Mesenchymal stem cell (in vitro differentiated cells and primary cell): ENCODE measurements around the gene NID1.

Source experiments
- DNase-seq: peaks from one replicate; pipeline ENCODE4 v3.0.0-alpha.2; 2013
- H2AFZ ChIP-seq: one replicate; pipeline ENCODE4 v1.6.1; 2013; ENCODE audit warnings: low read depth, mild to moderate bottlenecking, control low read depth, inconsistent platforms, low read length, moderate library complexity
- H2AK5ac ChIP-seq: 2 replicates; pipeline ENCODE4 v1.6.1; 2013; ENCODE audit warnings: low read length, moderate library complexity, mild to moderate bottlenecking, inconsistent platforms; ENCODE audit not compliant: severe bottlenecking
- H2BK120ac ChIP-seq: one replicate; pipeline ENCODE4 v1.6.1; 2013; ENCODE audit warnings: low read depth, mild to moderate bottlenecking, inconsistent platforms, low read length, moderate library complexity
- H2BK12ac ChIP-seq, 2 experiments: one replicate each; pipeline ENCODE4 v1.6.1; 2013; ENCODE audit warnings: inconsistent platforms in 2 of 2, low read length in 2 of 2, mild to moderate bottlenecking in 2 of 2, moderate library complexity in 2 of 2, control low read depth in 1 of 2
- H2BK15ac ChIP-seq: one replicate; pipeline ENCODE4 v1.6.1; 2013; ENCODE audit warnings: mild to moderate bottlenecking, low read depth, inconsistent platforms; ENCODE audit not compliant: poor library complexity, severe bottlenecking
- H2BK5ac ChIP-seq: 2 replicates; pipeline ENCODE4 v1.6.1; 2013; ENCODE audit warnings: low read depth, mild to moderate bottlenecking, low read length, control low read depth, inconsistent platforms; ENCODE audit not compliant: poor library complexity, severe bottlenecking
- H3K14ac ChIP-seq, 2 experiments: one replicate each; pipeline ENCODE4 v1.6.1; 2013; ENCODE audit warnings: inconsistent platforms in 2 of 2, low read length in 2 of 2, control low read depth in 1 of 2, mild to moderate bottlenecking in 1 of 2, moderate library complexity in 1 of 2
- H3K18ac ChIP-seq, 2 experiments: one replicate each; pipeline ENCODE4 v1.6.1; 2013; ENCODE audit warnings: inconsistent platforms in 2 of 2, low read length in 2 of 2, control low read depth in 1 of 2, low read depth in 1 of 2, mild to moderate bottlenecking in 1 of 2
- H3K23ac ChIP-seq, 2 experiments: one replicate each; pipeline ENCODE4 v1.6.1; 2013; ENCODE audit warnings: inconsistent platforms in 2 of 2, low read length in 2 of 2, mild to moderate bottlenecking in 2 of 2, moderate library complexity in 2 of 2, control low read depth in 1 of 2
- H3K27ac ChIP-seq: 2 replicates; pipeline ENCODE4 v1.5.1; 2013; ENCODE audit warnings: mild to moderate bottlenecking, moderate library complexity, low read length, control low read depth, inconsistent platforms; ENCODE audit not compliant: poor library complexity, severe bottlenecking
- H3K27me3 ChIP-seq, 2 experiments: 2 replicates each; pipeline versions ENCODE4 v1.6.1 to v1.7.0; 2013; ENCODE audit warnings: low read length in 2 of 2, mild to moderate bottlenecking in 2 of 2, moderate library complexity in 2 of 2, control low read depth in 1 of 2, inconsistent platforms in 1 of 2; ENCODE audit not compliant: control insufficient read depth in 1 of 2, insufficient read depth in 1 of 2
- H3K36me3 ChIP-seq, 2 experiments: 2 replicates each; pipeline versions ENCODE4 v1.6.1 to v1.7.0; 2013; ENCODE audit warnings: low read length in 2 of 2, control low read depth in 1 of 2, inconsistent platforms in 1 of 2, low read depth in 1 of 2, mild to moderate bottlenecking in 1 of 2; ENCODE audit not compliant: insufficient read depth in 2 of 2, control insufficient read depth in 1 of 2
- H3K4ac ChIP-seq, 2 experiments: one replicate each; pipeline ENCODE4 v1.6.1; 2013; ENCODE audit warnings: inconsistent platforms in 2 of 2, low read length in 2 of 2, mild to moderate bottlenecking in 2 of 2, moderate library complexity in 2 of 2, control low read depth in 1 of 2, low read depth in 1 of 2
- H3K4me1 ChIP-seq: 2 replicates; pipeline ENCODE4 v1.6.1; 2013; ENCODE audit warnings: low read depth, low read length, control low read depth; ENCODE audit not compliant: control insufficient read depth, insufficient read depth
- H3K4me2 ChIP-seq: 2 replicates; pipeline ENCODE4 v1.6.1; 2013; ENCODE audit warnings: low read length, mild to moderate bottlenecking, inconsistent platforms; ENCODE audit not compliant: poor library complexity, severe bottlenecking
- H3K4me3 ChIP-seq, 2 experiments: 2 replicates each; pipeline versions ENCODE4 v1.5.1 to v1.7.0; 2013; ENCODE audit warnings: low read length in 2 of 2, mild to moderate bottlenecking in 2 of 2, control low read depth in 1 of 2, low read depth in 1 of 2; ENCODE audit not compliant: insufficient read depth in 1 of 2
- H3K79me1 ChIP-seq: replicated peaks from 2 replicates; pipeline ENCODE4 v1.6.1; 2013; ENCODE audit warnings: mild to moderate bottlenecking, control low read depth, low read length, inconsistent platforms; ENCODE audit not compliant: poor library complexity, severe bottlenecking
- H3K9ac ChIP-seq: 2 replicates; pipeline ENCODE4 v1.7.0; 2013; ENCODE audit warnings: mild to moderate bottlenecking, low read length, moderate library complexity
- H3K9me3 ChIP-seq: 2 replicates; pipeline ENCODE4 v1.7.0; 2013; ENCODE audit warnings: mild to moderate bottlenecking, low read length; ENCODE audit not compliant: control insufficient read depth
- H4K8ac ChIP-seq: one replicate; pipeline ENCODE4 v1.6.1; 2013; ENCODE audit warnings: inconsistent platforms, mild to moderate bottlenecking, low read length, moderate library complexity
- H4K91ac ChIP-seq: one replicate; pipeline ENCODE4 v1.6.1; 2013; ENCODE audit warnings: mild to moderate bottlenecking, low read length, inconsistent platforms
- WGBS: methylation state at CpG from one replicate; pipeline ENCODE4 v1.1.7; 2013; ENCODE audit warnings: mixed read lengths; 5-methylcytosine and 5-hydroxymethylcytosine counted together

NID1 gene

DNA sequence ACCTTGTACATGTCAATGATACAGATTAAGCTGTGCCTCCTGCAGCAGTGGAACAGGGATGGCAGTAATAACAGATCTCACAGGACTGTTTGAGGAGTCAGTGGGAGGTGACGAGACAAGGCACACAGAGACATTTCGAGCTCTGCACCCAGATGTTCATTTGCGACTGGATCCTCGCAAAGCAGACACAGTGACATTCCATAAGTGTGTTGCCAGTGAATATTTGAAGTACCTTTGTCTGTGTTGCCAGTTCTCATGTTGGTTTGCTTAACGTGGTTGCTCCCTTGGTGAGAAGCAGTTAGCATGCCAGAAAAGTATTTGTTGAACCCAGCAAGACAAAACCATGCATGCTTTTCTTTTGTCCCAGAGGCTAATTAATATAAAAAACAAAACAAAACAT, 67.0 kb downstream of the NID1 start:
- Histone ChIP-seq H3K27ac (no peak overlapping the region), H2AK5ac (no peak overlapping the region), H3K23ac (no peak overlapping the region), H2BK12ac (peak overlapping the region in 1 of 2 experiments; percentile 55), H3K14ac (peak overlapping the region in 1 of 2 experiments; percentile 26), H4K8ac (no peak overlapping the region), H2BK120ac (no peak overlapping the region), H3K27me3 (no peaks in the 10 kb centered on the region), H3K36me3 (peaks cover 0 to 33% of the 10 kb centered on the region in 2 experiments), H3K79me1 (no peaks in the 10 kb centered on the region), H3K4me1 (no peaks in the 10 kb centered on the region), H3K9ac (no peak overlapping the region), H2BK5ac (no peak overlapping the region), H3K9me3 (no peaks in the 10 kb centered on the region), H2AFZ (no peak overlapping the region), H3K4ac (peak overlapping the region in 1 of 2 experiments; percentile 17), H3K4me2 (no peak overlapping the region), H3K4me3 (no peak overlapping the region), H4K91ac (peak overlapping the region; percentile 9), H2BK15ac (no peak overlapping the region), H3K18ac (peak overlapping the region; percentile 7 to 86)
- no peak for DNase-seq
- WGBS: 97% methylated on average over 5 of the region's 5 CpGs

DNA sequence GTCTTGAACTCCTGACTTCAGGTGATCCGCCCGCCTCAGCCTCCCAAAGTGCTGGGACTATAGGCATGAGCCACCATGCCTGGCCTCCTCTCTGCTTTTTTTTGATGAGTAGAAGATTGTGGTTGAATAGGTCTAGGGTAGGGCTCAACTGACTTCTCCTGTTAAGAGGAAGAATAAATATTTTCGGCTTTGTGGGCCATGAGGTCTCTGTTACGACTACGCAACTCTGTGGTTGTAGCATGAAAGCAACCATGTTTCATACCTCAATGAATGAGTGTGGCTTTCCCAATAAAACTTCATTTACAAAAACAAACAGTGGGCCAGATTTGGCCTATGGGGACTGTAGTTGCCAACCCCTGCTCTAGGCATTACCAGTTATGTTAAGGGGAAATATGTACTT, 67.8 kb downstream of the NID1 start:
- no peak overlapping the region for H4K91ac ChIP-seq
- WGBS: 98% methylated on average over 5 of the region's 5 CpGs
- H3K36me3 ChIP-seq: peaks cover 0 to 37% of the 10 kb centered on the region in 2 experiments
- H3K4me3 ChIP-seq: no peak overlapping the region
- H2BK5ac ChIP-seq: no peak overlapping the region
- no peak for DNase-seq
- no peak overlapping the region for H2AK5ac ChIP-seq
- H2AFZ ChIP-seq: no peak overlapping the region
- no peaks in the 10 kb centered on the region for H3K4me1 ChIP-seq
- H3K79me1 ChIP-seq: no peaks in the 10 kb centered on the region
- H3K9me3 ChIP-seq: no peaks in the 10 kb centered on the region
- no peak overlapping the region for H3K23ac ChIP-seq
- no peak overlapping the region for H3K14ac ChIP-seq
- H4K8ac ChIP-seq: no peak overlapping the region
- no peak overlapping the region for H3K27ac ChIP-seq
- H3K18ac ChIP-seq: no peak overlapping the region
- no peak overlapping the region for H2BK12ac ChIP-seq
- no peak overlapping the region for H3K4ac ChIP-seq
- no peak overlapping the region for H3K9ac ChIP-seq
- H2BK15ac ChIP-seq: no peak overlapping the region
- no peak overlapping the region for H3K4me2 ChIP-seq
- no peak overlapping the region for H2BK120ac ChIP-seq
- no peaks in the 10 kb centered on the region for H3K27me3 ChIP-seq

DNA sequence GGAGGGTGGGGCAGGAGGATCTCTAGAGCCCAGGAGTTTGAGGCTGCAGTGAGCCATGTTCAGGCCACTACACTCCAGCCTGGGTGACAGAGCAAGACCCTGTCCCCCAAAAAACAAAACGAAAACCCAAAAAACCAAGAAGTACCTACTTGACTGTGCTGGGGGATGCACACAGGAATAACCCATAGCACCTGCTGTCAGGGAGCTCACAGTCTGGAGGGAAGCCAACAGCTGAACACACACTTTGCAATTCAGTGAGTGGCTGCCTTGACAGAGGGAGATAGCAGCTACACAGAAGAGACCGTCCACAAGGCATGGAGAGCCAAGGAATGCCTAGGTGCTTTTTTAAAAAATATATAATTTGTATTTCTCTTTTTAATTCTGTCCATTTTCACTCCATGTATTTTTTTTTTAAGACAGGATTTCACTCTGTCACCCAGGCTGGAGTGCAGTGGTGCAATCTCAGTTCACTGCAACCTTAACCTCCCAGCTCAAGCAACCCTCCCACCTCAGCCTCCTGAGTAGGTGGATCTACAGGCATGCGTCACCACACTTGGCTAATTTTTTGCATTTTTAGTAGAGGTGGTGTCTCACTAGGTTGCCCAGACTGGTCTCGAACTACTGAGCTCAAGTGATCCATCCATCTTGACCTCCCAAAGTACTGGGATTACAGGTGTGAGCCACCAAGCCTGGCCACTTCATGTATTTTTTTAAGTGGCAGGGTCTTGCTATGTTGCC, 68.7 kb downstream of the NID1 start:
- 93% methylated on average over 3 of the region's 4 CpGs for WGBS
- H2BK5ac ChIP-seq: no peak overlapping the region
- no peak overlapping the region for H2AFZ ChIP-seq
- H2BK120ac ChIP-seq: no peak overlapping the region
- H2BK15ac ChIP-seq: no peak overlapping the region
- no peak overlapping the region for H4K91ac ChIP-seq
- H3K18ac ChIP-seq: no peak overlapping the region
- no peak overlapping the region for H2BK12ac ChIP-seq
- H3K27me3 ChIP-seq: no peaks in the 10 kb centered on the region
- no peak overlapping the region for H3K4ac ChIP-seq
- H3K36me3 ChIP-seq: peaks cover 0 to 38% of the 10 kb centered on the region in 2 experiments
- no peak for DNase-seq
- H3K4me2 ChIP-seq: no peak overlapping the region
- peak overlapping the region in 1 of 2 experiments; percentile 77 for H3K23ac ChIP-seq
- H3K79me1 ChIP-seq: no peaks in the 10 kb centered on the region
- H3K14ac ChIP-seq: peak overlapping the region in 1 of 2 experiments; percentile 58
- H3K4me1 ChIP-seq: no peaks in the 10 kb centered on the region
- H3K9me3 ChIP-seq: no peaks in the 10 kb centered on the region
- H4K8ac ChIP-seq: no peak overlapping the region
- H2AK5ac ChIP-seq: no peak overlapping the region
- no peak overlapping the region for H3K4me3 ChIP-seq
- H3K27ac ChIP-seq: no peak overlapping the region
- H3K9ac ChIP-seq: no peak overlapping the region

DNA sequence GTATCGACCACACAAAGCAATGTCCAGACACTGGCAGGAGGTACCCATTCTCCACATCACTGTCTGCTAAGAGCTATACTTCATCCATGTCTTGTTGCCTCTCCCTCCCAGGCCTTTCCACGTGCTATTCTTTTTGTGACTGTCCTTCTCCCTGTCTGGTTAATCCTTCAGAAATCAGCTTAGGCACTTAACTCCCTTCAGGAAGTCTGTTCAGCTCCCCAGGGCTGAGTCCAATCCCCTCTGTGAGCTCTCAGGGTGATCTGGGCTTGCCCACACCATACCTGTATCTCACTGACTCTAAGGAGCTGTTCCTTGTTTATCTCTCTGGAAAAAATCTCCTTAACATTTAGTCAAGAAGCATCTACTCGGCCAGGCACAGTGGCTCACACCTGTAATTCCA, 69.4 kb downstream of the NID1 start:
- Histone ChIP-seq H3K27ac (no peak overlapping the region), H2BK5ac (no peak overlapping the region), H3K4me3 (no peak overlapping the region), H3K27me3 (no peaks in the 10 kb centered on the region), H2AK5ac (no peak overlapping the region), H4K8ac (no peak overlapping the region), H3K9ac (no peak overlapping the region), H2BK120ac (no peak overlapping the region), H3K9me3 (no peaks in the 10 kb centered on the region), H3K79me1 (no peaks in the 10 kb centered on the region), H3K4ac (no peak overlapping the region), H3K23ac (no peak overlapping the region), H4K91ac (no peak overlapping the region), H3K14ac (no peak overlapping the region), H3K18ac (no peak overlapping the region), H2BK12ac (no peak overlapping the region), H2BK15ac (no peak overlapping the region), H3K4me2 (no peak overlapping the region), H3K36me3 (peaks cover 0 to 43% of the 10 kb centered on the region in 2 experiments), H2AFZ (no peak overlapping the region), H3K4me1 (no peaks in the 10 kb centered on the region)
- DNase-seq: no peak
- WGBS: 97% methylated on average over 3 of the region's 3 CpGs
